GM19043 (cell line): ENCODE results near the gene MINDY3.

Experiments used
- ATAC-seq: cut with Tn5 transposase; IDR thresholded peaks from one replicate; pipeline ENCODE4 v1.9.1; 2021; ENCODE audit warnings: low read depth; ENCODE audit not compliant: unreplicated experiment

Gene MINDY3

GRCh38 chr10:15809450-15809849, 50.9 kb downstream of the MINDY3 start:
- no peak for ATAC-seq

GRCh38 chr10:15808204-15808797, 52.0 kb downstream of the MINDY3 start:
- no peak for ATAC-seq

- ATAC-seq = no peak
Observed at GRCh38 chr10:15805395-15806058, 54.8 kb downstream of the MINDY3 start.

GRCh38 chr10:15804109-15804508, 56.2 kb downstream of the MINDY3 start:
- ATAC-seq = no peak

- ATAC-seq = no peak
Observed at GRCh38 chr10:15802375-15802949, 57.8 kb downstream of the MINDY3 start.

- no peak for ATAC-seq
Observed at GRCh38 chr10:15801641-15802040, 58.7 kb downstream of the MINDY3 start.

GRCh38 chr10:15801147-15801546, 59.2 kb downstream of the MINDY3 start:
- no peak for ATAC-seq

- ATAC-seq = no peak
Observed at GRCh38 chr10:15797346-15797745, 63.0 kb downstream of the MINDY3 start.

GRCh38 chr10:15796762-15797161, 63.5 kb downstream of the MINDY3 start:
- no peak for ATAC-seq

GRCh38 chr10:15796098-15796759, 64.1 kb downstream of the MINDY3 start:
- no peak for ATAC-seq

GRCh38 chr10:15795036-15795792, 65.1 kb downstream of the MINDY3 start:
- no peak for ATAC-seq

- ATAC-seq = no peak
Observed at GRCh38 chr10:15794569-15794968, 65.7 kb downstream of the MINDY3 start.

- no peak for ATAC-seq
Observed at GRCh38 chr10:15793664-15794063, 66.6 kb downstream of the MINDY3 start.

- no peak for ATAC-seq
Observed at GRCh38 chr10:15792777-15793176, 67.5 kb downstream of the MINDY3 start.

GRCh38 chr10:15791816-15792524, 68.3 kb downstream of the MINDY3 start:
- ATAC-seq = no peak

GRCh38 chr10:15789793-15790525, 70.3 kb downstream of the MINDY3 start:
- no peak for ATAC-seq

GRCh38 chr10:15787426-15787825, 72.9 kb downstream of the MINDY3 start:
- ATAC-seq = no peak

- no peak for ATAC-seq
Observed at GRCh38 chr10:15784662-15785300, 75.5 kb downstream of the MINDY3 start.
